DMS53 (cell line): ENCODE results near the gene ARPC1A.
"Not testable (repeated sequence)": the region's sequence is repeated elsewhere in the genome, so short reads cannot be mapped to it uniquely, and the experiment has no call there.

Experiments
- DNase-seq: peaks from one replicate; lab custom pipeline; 2025; lab: John Stamatoyannopoulos, UW

ARPC1A gene

DNA sequence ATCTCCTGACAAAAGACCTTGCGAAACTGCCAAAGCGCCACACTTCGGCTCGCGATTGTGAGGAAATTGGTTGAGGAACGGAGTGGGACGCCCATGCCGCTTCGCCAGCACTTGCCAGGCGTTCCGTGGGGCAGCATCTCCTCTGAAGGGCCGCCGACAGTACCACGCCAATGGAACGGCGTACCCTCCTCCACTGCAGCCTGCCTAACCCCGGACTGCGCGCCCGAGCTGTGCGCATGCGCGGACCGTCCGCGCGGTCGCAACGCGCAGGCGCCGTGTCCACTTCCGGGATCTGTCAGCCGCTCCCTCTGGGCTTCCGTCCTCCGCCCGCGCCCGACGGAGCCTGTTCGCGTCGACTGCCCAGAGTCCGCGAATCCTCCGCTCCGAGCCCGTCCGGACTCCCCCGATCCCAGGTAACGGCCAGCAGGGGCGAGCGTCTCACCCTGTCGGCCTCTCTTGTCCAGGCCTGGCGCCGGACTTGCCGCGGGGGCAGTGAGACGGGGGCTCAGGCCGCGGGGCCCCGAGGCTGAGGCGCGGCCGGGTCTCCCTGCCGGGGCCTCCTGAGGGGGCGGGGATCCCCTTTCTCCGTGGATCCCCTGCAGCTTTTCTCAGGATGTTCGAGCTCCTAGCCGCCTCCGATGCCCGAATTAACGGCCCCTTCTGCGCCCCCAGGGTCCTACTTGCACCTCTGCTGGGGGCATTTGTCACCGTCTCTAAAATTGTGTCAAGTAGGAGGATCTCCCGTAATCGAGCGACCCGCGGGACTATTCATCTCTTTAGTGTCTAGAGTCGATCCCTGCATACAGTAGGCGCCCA is at the start of gene ARPC1A:
TSS of gene ARPC1A (plus strand) at position 307 of the 816 bp plus-strand sequence. CDS start 7,456 bp downstream, outside the sequence.
- peak; percentile 98 for DNase-seq

DNA sequence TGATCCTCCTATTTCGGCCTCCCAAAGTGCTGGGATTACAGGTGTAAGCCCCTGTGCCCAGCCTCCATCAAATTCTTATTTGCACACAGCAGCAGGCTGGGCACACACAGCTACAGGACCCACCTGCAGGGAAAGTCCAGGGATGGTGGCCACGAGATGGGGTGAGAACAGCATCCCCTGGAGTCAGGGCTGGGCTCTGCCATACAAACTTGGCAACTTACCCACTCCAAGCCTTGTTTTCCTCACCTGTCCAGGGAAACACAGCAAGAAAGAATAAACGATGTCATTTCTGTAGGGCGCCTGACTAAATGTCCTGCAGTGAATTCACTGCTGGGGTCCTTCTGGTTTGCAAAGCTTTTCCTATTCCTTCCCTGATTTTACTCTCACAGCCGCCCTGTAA is 47.5 kb upstream of the ARPC1A start:
- peak; percentile 20 for DNase-seq

DNA sequence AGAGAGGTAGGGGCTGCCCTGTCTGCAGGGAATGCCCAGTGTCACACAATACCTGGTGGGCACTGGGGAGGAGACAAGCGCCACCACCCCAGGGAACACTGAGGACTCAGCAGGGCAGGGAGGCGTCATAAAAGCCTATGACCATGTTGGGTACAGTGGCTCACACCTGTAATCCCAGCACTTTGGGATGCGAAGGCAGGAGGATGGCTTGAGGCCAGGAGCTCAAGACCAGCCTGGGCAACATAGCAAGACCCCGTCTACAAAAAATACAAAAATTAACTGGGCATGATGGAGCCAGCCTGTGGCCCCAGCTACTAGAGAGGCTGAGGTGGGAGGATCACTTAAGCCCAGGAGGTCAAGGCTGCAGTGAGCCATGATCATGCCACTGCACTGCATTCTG is 41.5 kb upstream of the ARPC1A start:
- not testable (repeated sequence) for DNase-seq

DNA sequence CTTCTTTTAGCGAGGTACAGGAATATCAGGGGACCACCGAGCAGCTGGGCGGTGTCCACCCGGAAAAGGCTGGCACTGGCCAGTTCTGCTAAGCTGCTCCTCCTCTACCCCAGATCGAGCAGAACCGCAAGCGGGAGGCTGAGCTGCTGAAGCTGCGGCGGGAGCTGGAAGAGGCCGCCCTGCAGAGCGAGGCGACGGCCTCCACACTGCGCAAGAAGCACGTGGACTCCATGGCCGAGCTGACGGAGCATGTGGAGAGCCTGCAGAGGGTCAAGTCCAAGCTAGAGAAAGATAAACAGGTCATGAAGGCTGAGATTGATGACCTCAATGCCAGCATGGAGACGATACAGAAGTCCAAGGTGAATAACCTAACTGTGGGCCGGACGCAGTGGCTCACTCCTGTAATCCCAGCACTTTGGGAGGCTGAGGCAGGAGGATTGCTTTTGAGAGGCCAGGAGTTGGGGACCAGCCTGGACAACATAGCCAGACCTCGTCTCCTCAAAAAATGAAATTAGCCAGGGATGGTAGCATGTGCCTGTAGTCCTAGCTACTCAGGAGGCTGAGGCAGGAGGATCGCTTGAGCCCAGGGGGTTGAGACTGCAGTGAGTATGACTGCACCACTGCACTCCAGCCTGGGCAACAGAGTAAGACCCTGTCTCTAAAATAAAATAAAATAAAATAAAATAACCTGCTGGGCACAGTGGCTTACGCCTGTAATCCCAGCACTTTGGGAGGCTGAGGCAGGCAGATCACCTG is 37.7 kb upstream of the ARPC1A start:
- DNase-seq, result no peak

DNA sequence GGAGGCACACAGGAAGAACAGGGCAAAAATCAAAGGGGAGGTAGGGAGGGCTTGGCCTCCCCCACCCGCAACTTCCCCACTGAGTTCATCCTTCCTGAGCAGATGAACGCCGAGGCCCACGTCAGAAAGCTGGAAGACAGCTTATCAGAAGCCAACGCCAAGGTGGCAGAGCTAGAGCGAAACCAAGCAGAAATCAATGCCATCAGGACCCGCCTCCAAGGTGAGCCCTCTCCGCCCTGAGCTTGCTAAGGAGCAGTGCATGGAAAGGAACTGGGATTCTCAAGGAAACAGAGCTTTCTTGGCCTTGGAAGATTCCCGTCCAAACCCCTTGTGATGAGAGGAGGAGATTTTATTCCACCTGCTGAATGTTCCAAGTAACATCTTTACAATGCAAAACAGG is 36.5 kb upstream of the ARPC1A start:
- DNase-seq, result no peak

DNA sequence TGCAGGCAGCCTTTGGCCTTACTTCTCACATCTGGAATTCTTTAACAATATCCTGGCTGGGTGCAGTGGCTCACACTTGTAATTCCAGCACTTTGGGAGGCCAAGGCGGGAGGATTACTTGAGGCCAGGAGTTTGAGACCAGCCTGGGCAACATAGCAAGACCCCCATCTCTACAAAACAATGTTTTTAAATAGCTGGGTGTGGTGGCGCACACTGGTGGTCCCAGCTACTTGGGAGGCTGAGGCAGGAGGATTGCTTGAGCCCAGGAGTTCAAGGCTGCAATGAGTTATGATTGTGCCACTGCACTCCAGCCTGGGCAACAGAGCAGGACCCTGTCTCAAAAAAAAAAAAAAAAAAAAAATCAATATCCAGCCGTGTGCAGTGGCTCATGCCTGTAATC is 35.5 kb upstream of the ARPC1A start:
- not testable (repeated sequence) for DNase-seq

DNA sequence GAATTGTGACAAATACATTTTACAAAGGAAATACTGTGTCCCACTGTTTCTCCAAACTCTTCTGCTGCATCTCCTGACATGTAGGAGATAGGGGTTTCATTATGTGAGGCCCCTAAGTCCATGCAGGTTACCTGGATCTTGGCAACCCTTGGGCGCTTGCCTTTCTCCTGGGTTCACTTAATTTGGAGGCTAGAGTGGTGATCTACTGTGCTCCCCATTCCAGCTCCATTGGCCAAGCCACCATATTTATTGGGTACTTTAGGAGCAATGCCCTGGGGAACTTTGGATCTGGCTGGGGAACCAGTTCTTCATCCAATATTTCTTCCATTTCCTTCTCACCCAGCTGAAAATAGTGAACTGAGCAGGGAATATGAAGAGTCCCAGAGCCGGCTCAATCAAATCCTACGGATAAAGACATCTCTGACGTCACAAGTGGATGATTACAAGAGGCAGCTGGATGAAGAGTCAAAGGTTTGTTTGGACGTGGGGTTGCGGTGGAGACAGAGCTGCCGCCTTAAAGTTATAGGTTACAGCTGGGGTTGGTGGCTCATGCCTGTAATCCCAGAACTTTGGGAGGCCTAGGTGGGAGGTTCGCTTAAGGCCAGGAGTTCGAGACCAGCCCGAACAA is 34.6 kb upstream of the ARPC1A start:
- DNase-seq, result peak; percentile 92

DNA sequence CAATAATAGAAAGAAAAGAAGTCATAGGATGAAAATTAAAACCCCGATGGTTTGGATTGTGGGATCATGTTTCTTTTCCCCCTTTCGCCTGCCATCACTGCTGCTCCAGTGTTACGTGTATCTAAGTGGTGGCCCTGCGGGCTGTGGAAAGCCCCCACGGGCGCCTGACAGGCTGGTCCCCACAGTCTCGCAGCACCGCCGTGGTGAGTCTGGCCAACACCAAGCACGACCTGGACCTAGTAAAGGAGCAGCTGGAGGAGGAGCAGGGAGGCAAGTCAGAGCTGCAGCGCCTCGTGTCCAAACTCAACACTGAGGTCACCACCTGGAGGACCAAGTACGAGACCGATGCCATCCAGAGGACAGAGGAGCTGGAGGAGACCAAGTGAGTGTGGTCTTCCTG is 33.6 kb upstream of the ARPC1A start:
- no peak for DNase-seq

DNA sequence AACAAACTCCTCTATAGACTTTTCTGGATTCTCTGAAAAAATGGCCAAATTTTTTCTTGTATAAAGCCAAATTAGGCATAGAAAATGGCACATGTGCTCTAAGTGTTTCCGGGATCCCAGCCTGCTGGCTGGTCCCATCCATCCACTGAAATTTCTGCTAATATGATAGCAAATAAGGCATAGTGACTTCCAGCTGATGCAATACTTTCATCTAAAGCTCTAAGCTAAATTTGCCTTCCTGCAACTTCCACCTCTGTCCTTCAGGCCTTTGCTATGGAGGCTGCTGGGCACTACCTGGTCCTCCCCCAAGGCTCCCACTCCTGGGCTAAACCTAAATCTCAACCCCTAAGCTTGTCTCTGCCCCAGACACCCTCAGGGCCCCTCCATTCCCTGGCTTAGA is 32.5 kb upstream of the ARPC1A start:
- DNase-seq, result no peak

DNA sequence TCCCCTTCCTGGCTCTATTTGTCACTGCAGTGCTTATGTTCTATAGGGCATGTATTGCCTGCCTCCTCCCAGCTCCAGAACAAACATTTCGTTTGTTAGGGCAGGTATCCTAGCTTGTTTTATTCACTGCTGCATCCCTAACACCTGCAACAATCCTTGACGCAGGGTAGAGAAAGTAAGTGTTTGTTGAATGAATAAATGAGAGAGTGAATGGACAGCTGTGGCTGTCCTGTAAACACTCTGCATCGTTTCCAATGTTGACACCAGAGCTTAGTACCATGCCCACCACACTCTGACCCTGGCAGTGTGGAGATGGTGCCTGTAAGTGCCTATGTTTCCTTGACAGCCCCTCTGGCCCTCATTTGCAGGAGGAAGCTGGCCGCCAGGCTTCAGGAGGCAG is 32.0 kb upstream of the ARPC1A start:
- no peak for DNase-seq

DNA sequence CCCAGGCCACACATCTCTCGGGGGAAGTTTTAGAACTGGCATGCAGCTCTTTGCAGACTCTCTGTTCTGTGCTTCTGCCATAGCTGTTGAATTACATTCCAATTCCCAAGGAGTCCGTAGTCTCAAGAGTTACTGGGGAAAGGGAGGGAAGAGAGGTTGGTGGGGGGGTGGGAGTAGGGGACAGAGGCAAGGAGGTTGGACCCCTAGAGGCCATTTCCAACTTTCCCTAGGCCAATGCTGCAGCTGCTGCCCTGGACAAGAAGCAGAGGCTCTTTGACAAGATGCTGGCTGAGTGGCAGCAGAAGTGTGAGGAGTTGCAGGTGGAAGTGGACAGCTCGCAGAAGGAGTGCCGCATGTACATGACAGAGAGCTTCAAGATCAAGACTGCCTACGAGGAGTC is 29.2 kb upstream of the ARPC1A start:
- DNase-seq, result no peak

DNA sequence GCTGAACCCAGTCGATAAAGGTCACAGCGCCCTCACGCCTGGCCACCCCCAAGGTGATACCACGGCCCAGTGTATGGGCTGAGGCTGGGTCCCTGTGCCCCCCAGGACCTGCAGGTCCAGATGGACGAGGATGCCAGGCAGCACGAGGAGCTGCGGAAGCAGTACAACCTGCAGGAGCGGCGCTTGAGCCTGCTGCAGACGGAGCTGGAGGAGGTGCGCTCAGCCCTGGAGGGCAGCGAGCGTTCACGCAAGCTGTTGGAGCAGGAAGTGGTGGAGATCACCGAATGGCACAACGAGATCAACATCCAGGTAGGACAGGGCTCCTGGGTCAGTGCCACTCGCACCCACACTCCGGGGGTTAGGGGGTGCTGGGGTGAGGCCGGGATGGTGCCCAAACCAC is 24.2 kb upstream of the ARPC1A start:
- DNase-seq, result no peak

DNA sequence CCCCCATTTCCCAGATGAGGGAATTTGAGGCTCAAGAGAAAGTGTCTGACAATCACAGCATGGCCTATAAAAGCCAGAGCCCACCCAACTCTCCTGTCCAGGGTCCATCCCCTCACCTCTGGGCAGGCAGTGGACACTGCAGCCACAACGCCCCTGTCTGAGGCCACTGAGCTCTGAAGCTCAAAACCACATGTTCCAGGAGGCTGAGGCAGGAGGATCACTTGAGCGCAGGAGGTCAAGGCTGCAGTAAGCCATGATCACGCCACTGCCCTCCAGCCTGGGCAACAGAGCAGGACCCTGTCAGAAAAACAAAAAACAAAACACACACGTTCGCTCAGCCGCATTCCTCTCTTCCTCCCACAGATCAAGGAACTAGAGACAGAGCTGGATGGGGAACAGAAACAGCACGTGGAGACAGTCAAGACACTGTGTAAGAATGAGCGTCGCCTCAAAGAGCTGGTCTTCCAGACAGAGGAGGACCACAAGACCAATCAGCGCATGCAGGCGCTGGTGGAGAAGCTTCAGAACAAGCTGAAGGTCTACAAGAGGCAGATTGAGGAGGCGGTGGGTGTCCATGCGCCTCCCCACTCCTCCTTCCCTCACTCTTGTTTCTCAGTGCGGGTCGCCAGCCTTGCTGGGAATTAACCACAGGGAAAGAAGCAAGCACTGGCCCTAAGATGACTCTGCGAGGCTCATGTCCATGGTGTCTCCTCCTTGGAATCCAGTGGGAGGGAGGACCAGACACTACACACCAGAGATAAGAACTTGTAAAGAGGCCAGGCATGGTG is 20.0 kb upstream of the ARPC1A start:
- DNase-seq, result no peak

DNA sequence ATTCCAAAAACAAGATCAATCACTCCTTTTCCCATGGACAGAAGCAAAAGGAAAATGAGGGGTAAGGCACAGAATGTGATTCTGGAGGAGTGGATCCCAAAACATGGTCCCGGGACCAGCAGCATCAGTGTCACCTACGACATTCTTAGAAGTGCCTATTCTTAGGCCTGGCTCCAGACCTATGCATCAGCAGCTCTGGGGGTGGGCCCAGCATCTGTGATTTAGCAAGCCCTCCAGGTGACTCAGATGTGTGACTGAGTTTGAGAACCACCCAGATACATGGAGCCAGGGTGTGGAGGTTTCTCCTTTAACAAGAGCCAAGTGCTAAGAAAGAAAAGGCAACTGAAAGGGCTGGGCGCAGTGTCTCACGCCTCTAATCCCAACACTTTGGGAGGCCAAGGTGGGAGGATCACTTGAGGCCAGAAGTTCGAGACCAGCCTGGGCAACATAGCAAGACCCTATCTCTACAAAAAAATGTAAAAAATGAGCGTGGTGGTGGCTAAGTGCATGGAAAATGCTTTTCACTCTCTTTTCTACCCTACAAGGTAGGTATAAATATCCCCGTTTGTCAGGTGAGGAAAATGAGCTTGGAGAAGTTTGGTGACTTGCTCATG is 17.1 kb upstream of the ARPC1A start:
- DNase-seq, result no peak

DNA sequence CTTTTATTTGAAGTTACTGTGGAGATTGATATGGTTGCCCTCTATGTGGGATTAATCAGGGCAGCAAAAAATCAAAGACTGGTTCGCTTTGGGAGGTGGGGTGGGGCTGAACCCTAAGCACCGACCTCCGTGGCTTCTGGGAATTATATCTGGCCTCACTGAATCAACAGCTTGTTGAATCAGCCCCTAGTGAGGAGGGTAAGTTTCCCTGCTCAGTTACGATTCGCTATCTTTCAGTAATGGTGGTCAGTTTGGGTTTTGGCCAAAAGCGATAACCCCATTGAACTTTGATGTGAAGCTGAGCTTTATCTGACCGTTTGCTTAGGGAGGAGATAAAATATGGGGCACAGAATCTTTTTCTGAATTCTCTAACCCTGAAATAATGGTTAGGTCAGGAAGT is 16.6 kb upstream of the ARPC1A start:
- DNase-seq, result no peak

DNA sequence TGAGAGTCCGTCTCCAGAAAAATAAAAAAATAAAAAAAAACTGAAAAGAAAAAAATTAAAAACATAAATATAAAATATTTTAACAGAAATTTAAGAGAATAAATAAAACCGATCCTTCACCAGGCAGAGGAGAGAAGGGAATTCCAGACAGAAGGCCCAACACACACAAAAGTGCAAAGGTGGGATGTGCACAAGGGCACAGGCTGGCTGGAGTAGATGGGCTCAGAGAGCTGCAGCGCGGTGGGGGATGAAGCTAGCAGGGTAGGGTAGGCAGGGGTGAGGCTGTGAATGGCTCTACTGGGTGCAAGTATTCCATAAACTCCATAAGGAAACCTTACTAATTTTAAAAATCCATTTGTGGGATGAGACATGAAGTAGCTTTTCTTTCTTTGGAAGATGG is 15.7 kb upstream of the ARPC1A start:
- DNase-seq, result no peak

DNA sequence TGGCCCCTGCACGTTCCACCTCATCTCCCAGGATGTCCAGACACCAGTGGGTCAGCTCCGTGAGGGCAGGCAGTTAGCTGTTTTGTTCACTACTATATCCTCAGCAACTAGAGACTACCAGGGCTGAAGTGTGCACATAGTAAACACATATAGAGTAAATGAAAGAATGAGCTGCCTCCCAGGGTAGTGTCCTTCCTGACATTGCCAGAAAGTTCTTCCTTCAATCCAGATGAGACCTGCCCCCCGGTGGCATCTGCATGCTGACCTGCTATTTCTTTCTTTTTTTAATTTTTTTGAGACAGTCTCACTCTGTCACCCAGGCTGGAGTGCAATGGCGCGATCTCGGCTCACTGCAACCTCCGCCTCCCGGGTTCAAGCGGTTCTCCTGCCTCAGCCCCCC is 14.0 kb upstream of the ARPC1A start:
- DNase-seq, result no peak

DNA sequence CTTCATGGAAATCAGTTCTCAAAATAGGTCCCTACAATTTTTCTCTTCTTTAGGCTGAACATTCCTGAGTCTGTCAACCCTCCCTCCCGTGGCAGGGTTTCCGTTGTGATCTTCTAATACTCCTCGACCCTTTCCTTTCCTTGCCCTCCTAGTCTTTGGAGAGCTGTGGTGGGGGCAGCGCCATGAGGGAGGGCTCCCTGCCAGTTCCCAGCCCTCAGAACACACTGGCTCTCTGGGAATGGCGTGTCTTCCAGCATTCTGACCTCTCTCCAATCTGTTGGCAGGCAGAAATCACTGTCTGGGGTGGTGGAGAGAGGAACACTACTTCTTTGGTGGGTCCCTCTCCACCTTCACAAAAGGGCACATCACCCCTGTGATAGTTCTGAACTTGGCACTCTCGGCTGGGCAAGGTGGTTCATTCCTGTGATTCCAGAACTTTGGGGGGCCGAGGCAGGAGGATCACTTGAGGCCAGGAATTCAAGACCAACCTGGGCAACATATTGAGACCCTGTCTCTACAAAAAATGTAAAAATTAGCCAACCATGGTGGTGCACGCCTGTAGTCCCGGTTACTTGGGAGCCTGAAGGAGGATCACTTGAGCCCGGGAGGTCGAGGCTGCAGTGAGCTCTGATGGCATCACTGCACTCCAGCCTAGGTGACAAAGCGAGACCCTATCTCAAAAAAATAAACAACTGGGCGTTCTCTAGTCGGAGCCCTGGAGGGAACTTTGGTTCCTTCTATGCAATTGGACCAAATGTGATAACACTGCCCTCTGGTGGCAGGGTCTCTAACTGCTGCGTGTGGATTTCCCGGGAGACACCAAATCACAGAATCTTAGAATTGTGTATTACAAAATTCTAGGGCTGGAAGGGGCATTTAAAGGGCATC is 13.1 kb upstream of the ARPC1A start:
- DNase-seq, result peak; percentile 82

DNA sequence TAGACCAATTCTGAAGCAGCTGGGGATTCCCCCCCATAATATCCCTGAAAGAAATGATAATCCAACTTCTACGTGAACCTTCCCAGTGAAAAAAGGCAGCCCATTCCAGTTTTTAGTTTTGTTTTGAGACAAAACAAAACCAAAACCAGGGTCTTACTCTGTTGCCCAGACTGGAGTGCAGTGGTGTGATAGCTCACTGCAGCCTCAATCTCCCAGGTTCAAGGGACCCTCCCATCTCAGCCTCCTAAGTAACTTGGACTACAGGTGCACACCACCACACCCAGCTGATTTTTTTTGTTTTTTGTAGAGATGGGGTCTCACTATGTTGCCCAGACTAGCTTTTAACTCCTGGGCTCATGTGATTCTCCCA is 12.5 kb upstream of the ARPC1A start:
- no peak for DNase-seq

DNA sequence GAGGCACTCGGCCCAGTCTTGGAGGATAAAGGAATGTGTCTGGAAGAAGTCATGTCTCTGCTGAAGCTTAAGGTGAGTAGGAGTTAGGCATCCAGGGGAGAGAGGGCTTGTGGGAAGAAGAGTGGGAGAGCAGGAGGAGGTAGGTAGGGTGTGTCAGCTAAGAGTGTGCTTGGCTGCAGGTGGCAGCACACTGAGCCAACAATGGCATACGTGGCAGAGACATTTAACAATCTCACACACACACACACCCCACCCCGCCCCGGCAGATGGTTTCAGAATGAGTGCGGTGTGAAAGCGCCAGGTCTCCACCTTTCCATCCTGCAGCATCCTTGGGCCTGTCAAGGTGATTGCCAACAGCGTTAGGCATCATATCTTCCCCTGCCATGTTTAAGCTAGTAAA is 11.2 kb upstream of the ARPC1A start:
- DNase-seq, result peak; percentile 26

DNA sequence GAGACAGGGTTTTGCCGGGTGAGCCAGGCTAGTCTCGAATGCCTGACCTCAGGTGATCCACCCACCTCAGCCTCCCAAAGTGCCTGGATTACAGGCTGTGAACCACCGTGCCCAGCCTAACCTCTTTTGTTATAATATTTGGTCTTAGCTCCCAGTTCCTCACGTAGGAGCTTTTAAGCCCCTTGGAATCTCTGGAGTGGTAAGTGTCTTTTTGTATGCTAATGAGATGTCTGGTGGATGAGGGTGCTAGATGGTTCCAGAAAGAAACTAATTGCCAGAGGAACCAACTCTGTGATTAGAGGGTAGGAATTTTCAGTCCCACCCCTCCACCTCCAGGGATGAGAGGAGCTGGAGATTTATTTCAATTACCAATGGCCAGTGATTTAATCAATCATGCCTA is 5.3 kb upstream of the ARPC1A start:
- DNase-seq, result no peak
